GM23338 (cell line): ENCODE data around the gene SCNN1B. TPM values are rescaled to one million over a fixed set of nuclear protein-coding genes. Genes with fewer than 3 reads are reported as not detected.

Experiments used
- ATAC-seq: fragments of 200-7000 bp; cut with Tn5 transposase; 3 replicates; pipeline ENCODE4 v1.9.1; 2020
- DNase-seq: peaks from one replicate; pipeline ENCODE4 v3.0.0-alpha.2; 2015; ENCODE audit warnings: low spot score
- H2AFZ ChIP-seq: fragments of 200-600 bp; sonication (generic); 2 replicates; pipeline ENCODE4 v1.8.0; 2016; ENCODE audit warnings: antibody characterized with exemption, mild to moderate bottlenecking, moderate library complexity
- H3F3A ChIP-seq: fragments of 200-600 bp; sonication (generic); replicated peaks from 2 replicates; pipeline ENCODE4 v1.8.0; 2017; ENCODE audit warnings: antibody characterized with exemption, mixed run types, low read depth
- H3K27ac ChIP-seq: fragments of 200-600 bp; sonication (generic); 2 replicates; pipeline ENCODE4 v1.6.1; 2016; ENCODE audit warnings: low read depth
- H3K27me3 ChIP-seq: fragments of 200-600 bp; sonication (generic); 2 replicates; pipeline ENCODE4 v1.8.0; 2016; ENCODE audit warnings: mild to moderate bottlenecking, mixed run types, moderate library complexity; ENCODE audit not compliant: insufficient read depth
- H3K36me3 ChIP-seq: fragments of 200-600 bp; sonication (generic); 2 replicates; pipeline ENCODE4 v1.8.0; 2016; ENCODE audit warnings: mild to moderate bottlenecking; ENCODE audit not compliant: insufficient read depth
- H3K4me1 ChIP-seq: fragments of 200-600 bp; sonication (generic); 2 replicates; pipeline ENCODE4 v1.8.0; 2016; ENCODE audit warnings: mild to moderate bottlenecking, moderate library complexity; ENCODE audit not compliant: insufficient read depth
- H3K4me2 ChIP-seq: fragments of 200-600 bp; sonication (generic); 2 replicates; pipeline ENCODE4 v1.7.1; 2017; ENCODE audit warnings: mixed run types
- H3K4me3 ChIP-seq: fragments of 200-600 bp; sonication (generic); 2 replicates; pipeline ENCODE4 v1.6.1; 2016; ENCODE audit warnings: mixed run types
- H3K79me2 ChIP-seq: fragments of 200-600 bp; sonication (generic); replicated peaks from 2 replicates; pipeline ENCODE4 v1.8.0; 2017; ENCODE audit warnings: mild to moderate bottlenecking; ENCODE audit not compliant: insufficient read depth
- H3K9me2 ChIP-seq: fragments of 200-600 bp; sonication (generic); 2 replicates; pipeline ENCODE4 v1.8.0; 2017; ENCODE audit not compliant: insufficient read depth
- H4K20me1 ChIP-seq: fragments of 200-600 bp; sonication (generic); replicated peaks from 2 replicates; pipeline ENCODE4 v1.8.0; 2017; ENCODE audit warnings: mild to moderate bottlenecking; ENCODE audit not compliant: insufficient read depth
- H3K27ac Mint-ChIP-seq: 2 replicates; pipeline ENCODE4 v1.8.0; 2020; ENCODE audit warnings: inconsistent platforms, mild to moderate bottlenecking, moderate library complexity, mixed read lengths
- H3K27me3 Mint-ChIP-seq: 3 replicates; pipeline ENCODE4 v1.8.0; 2022; ENCODE audit warnings: low read depth, mild to moderate bottlenecking, moderate library complexity, mixed read lengths, inconsistent platforms; ENCODE audit not compliant: insufficient read depth, poor library complexity
- H3K36me3 Mint-ChIP-seq: 3 replicates; pipeline ENCODE4 v1.8.0; 2021; ENCODE audit warnings: low read depth, mild to moderate bottlenecking, inconsistent platforms, moderate library complexity, mixed read lengths
- H3K4me1 Mint-ChIP-seq: 3 replicates; pipeline ENCODE4 v1.8.0; 2020; ENCODE audit warnings: mild to moderate bottlenecking, inconsistent platforms, mixed read lengths
- H3K4me3 Mint-ChIP-seq: 3 replicates; pipeline ENCODE4 v1.8.0; 2021; ENCODE audit warnings: moderate library complexity, mild to moderate bottlenecking, inconsistent platforms, mixed read lengths
- H3K9me3 Mint-ChIP-seq: 3 replicates; pipeline ENCODE4 v1.8.0; 2020; ENCODE audit warnings: moderate library complexity, mild to moderate bottlenecking, inconsistent platforms, mixed read lengths
- CREB1 ChIP-seq: fragments of 250-450 bp; sonication (Bioruptor Pico); IDR thresholded peaks from 2 replicates; pipeline ENCODE4 v1.5.0; 2020; ENCODE audit warnings: low read depth, mild to moderate bottlenecking, moderate library complexity
- CTCF ChIP-seq, 2 experiments: fragments of 200-600 bp in 1 of 2; sonication (generic) in 1 of 2; conservative IDR thresholded peaks; 2 replicates each; pipeline versions ENCODE4 v1.5.1 to v1.6.1; 2016 to 2017; ENCODE audit warnings: antibody characterized with exemption in 2 of 2, low read depth in 2 of 2, mild to moderate bottlenecking in 2 of 2, moderate library complexity in 1 of 2
- EZH2 ChIP-seq: fragments of 200-600 bp; sonication (generic); IDR thresholded peaks from one replicate; pipeline ENCODE4 v1.8.0; 2017; ENCODE audit warnings: antibody characterized with exemption, mild to moderate bottlenecking, low read depth; ENCODE audit not compliant: unreplicated experiment
- EZH2phosphoT487 ChIP-seq: fragments of 200-600 bp; sonication (generic); IDR thresholded peaks from one replicate; pipeline ENCODE4 v1.8.1; 2018; ENCODE audit warnings: antibody characterized with exemption; ENCODE audit not compliant: unreplicated experiment
- JUNB ChIP-seq: IDR thresholded peaks from one replicate; pipeline ENCODE4 v1.6.1; 2016; ENCODE audit warnings: antibody characterized with exemption; ENCODE audit not compliant: unreplicated experiment
- NANOG ChIP-seq: IDR thresholded peaks from 2 replicates; pipeline ENCODE4 v1.6.1; 2016; ENCODE audit warnings: antibody characterized with exemption, borderline replicate concordance
- POLR2AphosphoS5 ChIP-seq: IDR thresholded peaks from 2 replicates; pipeline ENCODE4 v1.6.1; 2016; ENCODE audit warnings: antibody characterized with exemption, low read depth
- REST ChIP-seq: IDR thresholded peaks from one replicate; pipeline ENCODE4 v1.6.1; 2018; ENCODE audit warnings: antibody characterized with exemption; ENCODE audit not compliant: unreplicated experiment
- STAT1 ChIP-seq: IDR thresholded peaks from one replicate; pipeline ENCODE4 v1.6.1; 2016; ENCODE audit warnings: antibody characterized with exemption; ENCODE audit not compliant: unreplicated experiment
- ZNF331 ChIP-seq: fragments of 250-450 bp; sonication (Bioruptor Pico); IDR thresholded peaks from 2 replicates; pipeline ENCODE4 v1.5.0; 2020; ENCODE audit warnings: low read depth, mild to moderate bottlenecking, moderate library complexity
- ZNF462 ChIP-seq: fragments of 250-450 bp; sonication (Bioruptor Pico); IDR thresholded peaks from 2 replicates; pipeline ENCODE4 v1.5.0; 2020; ENCODE audit warnings: mild to moderate bottlenecking, moderate library complexity
- polyA plus RNA-seq: library from polyadenylated mRNA; unstranded; fragments of >200 nt; fragmentation: Nextera tagmentation; extraction: Ambion mirVana; gene quantifications from 2 replicates; pipeline ENCODE4 v1.2.1, GENCODE V29; 2016
- total RNA-seq: library from RNA; depleted of rRNA; stranded (reverse); fragments of >200 nt; shearing (Covaris generic); gene quantifications from 2 replicates; pipeline ENCODE4 v1.2.3, GENCODE V29; 2014

The SCNN1B gene
- total and polyA plus RNA-seq, 2 experiments from 2014 or later, result 0.78 to 1.1 TPM

DNA sequence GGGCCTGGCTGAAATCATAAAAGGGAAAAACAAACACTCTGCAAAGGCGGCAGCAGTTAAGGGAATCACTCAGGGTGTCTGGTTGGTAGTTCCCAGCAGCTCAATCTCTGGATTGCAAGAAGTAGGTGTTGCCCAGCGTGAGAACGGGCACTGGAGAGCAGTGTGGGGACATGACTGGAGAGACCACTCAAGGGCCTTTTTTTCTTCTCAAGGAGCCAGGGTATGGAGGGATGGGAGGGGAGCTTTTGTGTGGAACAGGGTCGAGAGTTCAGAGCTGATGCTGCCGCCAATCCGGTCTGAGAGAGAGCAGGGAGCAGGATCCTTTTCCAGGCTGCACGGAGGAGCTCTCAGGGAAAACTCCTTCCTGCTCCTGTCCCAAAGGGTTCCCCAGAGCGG is 15.2 kb downstream of the SCNN1B start:
- H3K4me2 ChIP-seq, result no peak overlapping the region
- H3K27ac ChIP-seq, result no peak overlapping the region
- no peaks in the 10 kb centered on the region for H3F3A ChIP-seq
- no peaks in the 10 kb centered on the region for H3K36me3 ChIP-seq
- H3K9me2 ChIP-seq, result peaks cover 8% of the 10 kb centered on the region; the same call in 1 of the 2 replicates
- no peaks in the 10 kb centered on the region for H3K27me3 ChIP-seq
- no peaks in the 10 kb centered on the region for H3K79me2 ChIP-seq
- no peaks in the 10 kb centered on the region for H3K27me3 Mint-ChIP-seq
- TF ChIP-seq STAT1 (no peak), EZH2phosphoT487 (no peak), POLR2AphosphoS5 (no peak), ZNF331 (CRISPR knock-in tag) (no peak), REST (no peak), EZH2 (no peak), CREB1 (CRISPR knock-in tag) (no peak), CTCF (conservative IDR thresholded peaks at IDR 0.05; ENCODE audit: low read depth in 2 of 2) (no peak), NANOG (no peak), JUNB (no peak)
- 0 out of 3 replicates have a peak, but pooled peaks cover 3% of the 10 kb centered on the region for H3K4me1 Mint-ChIP-seq
- H3K36me3 Mint-ChIP-seq, result no peaks in the 10 kb centered on the region
- H3K9me3 Mint-ChIP-seq, result no peaks in the 10 kb centered on the region
- no peak overlapping the region for H2AFZ ChIP-seq
- no peak overlapping the region for H3K4me3 Mint-ChIP-seq
- H4K20me1 ChIP-seq, result no peaks in the 10 kb centered on the region
- H3K4me1 ChIP-seq, result peaks cover 5% of the 10 kb centered on the region; the same call in 1 of the 2 replicates
- H3K4me3 ChIP-seq, result no peak overlapping the region
- ATAC-seq, result no peak
- DNase-seq, result no peak
- H3K27ac Mint-ChIP-seq, result no peak overlapping the region

GRCh38 chr16:23317751-23318150 is 15.6 kb downstream of the SCNN1B start:
- Mint-ChIP-seq H3K27me3 (no peaks in the 10 kb centered on the region), H3K27ac (no peak overlapping the region; the same call in 1 of the 2 replicates), H3K4me3 (no peak overlapping the region), H3K36me3 (no peaks in the 10 kb centered on the region), H3K4me1 (0 out of 3 replicates have a peak, but pooled peaks cover 3% of the 10 kb centered on the region), H3K9me3 (no peaks in the 10 kb centered on the region)
- Histone ChIP-seq H3K36me3 (no peaks in the 10 kb centered on the region), H3K27ac (no peak overlapping the region), H3K4me1 (peaks cover 5% of the 10 kb centered on the region; the same call in 1 of the 2 replicates), H3K9me2 (peaks cover 8% of the 10 kb centered on the region; the same call in 1 of the 2 replicates), H3F3A (no peaks in the 10 kb centered on the region), H4K20me1 (no peaks in the 10 kb centered on the region), H2AFZ (no peak overlapping the region), H3K27me3 (no peaks in the 10 kb centered on the region), H3K4me2 (no peak overlapping the region), H3K79me2 (no peaks in the 10 kb centered on the region), H3K4me3 (no peak overlapping the region)
- ATAC-seq (no peak), DNase-seq (no peak)
- TF ChIP-seq CREB1 (CRISPR knock-in tag), result no peak
- TF ChIP-seq ZNF462 (CRISPR knock-in tag), result no peak
